ENCODE measurements around the gene SPIRE1.

The SPIRE1 gene

GRCh38 chr18:12639990-12640880 lies 17.7 kb downstream of the SPIRE1 start:
- no peak for TF ChIP-seq ARNTL (CRISPR knock-in tag; IDR thresholded peaks at IDR 0.05; ENCODE audit: borderline replicate concordance, low read depth)
- TF ChIP-seq POU6F1 (CRISPR knock-in tag; IDR thresholded peaks at IDR 0.05; ENCODE audit: borderline replicate concordance, low read depth), result no peak
- TF ChIP-seq ISL1 (CRISPR knock-in tag; IDR thresholded peaks at IDR 0.05), result no peak
- TF ChIP-seq ESRRG (CRISPR knock-in tag; IDR thresholded peaks at IDR 0.05), result no peak
- TF ChIP-seq TCF4 (CRISPR knock-in tag; IDR thresholded peaks at IDR 0.05; ENCODE audit: borderline replicate concordance), result no peak
- no peak for TF ChIP-seq RARB (CRISPR knock-in tag; IDR thresholded peaks at IDR 0.05)
- no peak for TF ChIP-seq ZNF8 (CRISPR knock-in tag; IDR thresholded peaks at IDR 0.05)

GRCh38 chr18:12638644-12639124 lies 19.2 kb downstream of the SPIRE1 start:
- ATAC-seq, result no peak

More at GRCh38 chr18:12639990-12640880, 17.7 kb downstream of the SPIRE1 start:
- ATAC-seq, result peak; percentile 91

More at GRCh38 chr18:12638644-12639124, 19.2 kb downstream of the SPIRE1 start:
- TF ChIP-seq RARB (CRISPR knock-in tag; IDR thresholded peaks at IDR 0.05) (no peak), BACH2 (CRISPR knock-in tag; IDR thresholded peaks at IDR 0.05; ENCODE audit: borderline replicate concordance) (no peak), GLIS3 (CRISPR knock-in tag; IDR thresholded peaks at IDR 0.05) (no peak), TOX (CRISPR knock-in tag; IDR thresholded peaks at IDR 0.05; ENCODE audit: borderline replicate concordance) (no peak), CSRNP3 (CRISPR knock-in tag; IDR thresholded peaks at IDR 0.05) (no peak), CREB5 (CRISPR knock-in tag; IDR thresholded peaks at IDR 0.05; ENCODE audit: low read depth) (no peak), ZNF565 (CRISPR knock-in tag; conservative IDR thresholded peaks at IDR 0.05; ENCODE audit: low read depth) (no peak), ZNF70 (CRISPR knock-in tag; IDR thresholded peaks at IDR 0.05) (no peak), SNAI2 (CRISPR knock-in tag; IDR thresholded peaks at IDR 0.05) (no peak), TSHZ2 (CRISPR knock-in tag; IDR thresholded peaks at IDR 0.05) (no peak), CSDC2 (CRISPR knock-in tag; IDR thresholded peaks at IDR 0.05) (no peak), ZNF8 (CRISPR knock-in tag; IDR thresholded peaks at IDR 0.05) (no peak), ISL1 (CRISPR knock-in tag; IDR thresholded peaks at IDR 0.05) (no peak), ZFP3 (CRISPR knock-in tag; IDR thresholded peaks at IDR 0.05) (no peak), PATZ1 (CRISPR knock-in tag; IDR thresholded peaks at IDR 0.05; ENCODE audit: borderline replicate concordance) (no peak)
